HG03432 (cell line): Measurements from ENCODE around the gene MYOT.

ENCODE experiments used
- ATAC-seq: cut with Tn5 transposase; IDR thresholded peaks from one replicate; pipeline ENCODE4 v1.9.1; 2021; ENCODE audit warnings: mild to moderate bottlenecking, moderate library complexity; ENCODE audit not compliant: unreplicated experiment

Gene MYOT

GRCh38 chr5:137899493-137899892 lies 31.8 kb downstream of the MYOT start:
- no peak for ATAC-seq

DNA sequence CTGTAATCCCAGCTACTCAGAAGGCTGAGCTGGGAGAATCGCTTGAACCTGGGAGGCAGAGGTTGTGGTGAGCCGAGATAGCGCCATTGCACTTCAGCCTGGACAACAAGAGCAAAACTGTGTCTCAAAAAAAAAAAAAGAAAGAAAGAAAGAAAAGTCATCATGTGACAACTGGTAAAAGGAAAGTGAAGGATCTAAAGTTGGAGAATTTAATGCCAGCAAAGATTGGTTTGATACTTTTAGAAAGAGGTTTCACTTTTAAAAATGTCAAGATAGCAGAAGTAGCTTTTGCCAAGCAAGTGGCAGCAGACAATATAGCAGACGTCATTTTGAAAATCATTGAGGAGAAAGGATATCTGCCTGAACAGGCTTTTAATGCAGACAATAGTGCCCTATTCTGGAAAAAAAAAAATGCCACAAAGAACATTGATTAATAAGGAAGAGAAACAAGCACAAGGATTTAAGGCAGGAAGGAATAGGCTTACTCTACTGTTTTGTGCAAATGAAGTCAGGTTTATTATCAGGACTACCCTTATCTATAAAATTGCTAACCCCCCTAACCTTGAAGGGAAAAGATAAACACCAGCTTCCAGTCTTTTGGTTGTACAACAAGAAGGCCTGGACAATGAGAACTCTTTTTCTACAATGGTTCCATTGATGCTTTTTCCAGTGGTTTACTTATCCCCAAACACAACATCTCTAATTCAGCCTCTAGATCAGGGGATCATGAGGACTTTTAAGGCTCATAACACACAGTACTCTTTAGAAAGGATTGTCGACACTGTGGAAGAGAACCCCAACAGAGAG lies 33.6 kb downstream of the MYOT start:
- ATAC-seq: no peak

GRCh38 chr5:137902408-137903133 lies 34.9 kb downstream of the MYOT start:
- ATAC-seq: no peak

DNA sequence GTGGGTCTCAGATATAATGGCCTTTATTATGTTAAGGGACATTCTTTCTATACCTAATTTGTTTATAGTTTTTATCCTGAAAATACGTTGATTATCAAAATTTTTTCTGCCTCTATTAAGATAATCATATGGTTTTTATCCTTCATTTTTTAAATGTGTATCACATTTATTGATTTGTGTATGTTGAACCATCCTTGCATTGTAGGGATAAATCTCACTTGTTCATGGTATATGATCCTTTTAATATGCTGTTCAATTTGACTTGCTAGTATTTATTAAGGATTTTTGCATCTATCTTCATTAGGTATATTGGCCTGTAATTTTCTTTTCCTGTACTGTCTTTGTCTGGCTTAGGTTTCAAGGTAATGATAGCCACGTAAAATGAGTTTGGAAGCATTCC lies 47.1 kb downstream of the MYOT start:
- ATAC-seq: no peak

GRCh38 chr5:137916923-137917322 lies 49.3 kb downstream of the MYOT start:
- ATAC-seq: no peak

DNA sequence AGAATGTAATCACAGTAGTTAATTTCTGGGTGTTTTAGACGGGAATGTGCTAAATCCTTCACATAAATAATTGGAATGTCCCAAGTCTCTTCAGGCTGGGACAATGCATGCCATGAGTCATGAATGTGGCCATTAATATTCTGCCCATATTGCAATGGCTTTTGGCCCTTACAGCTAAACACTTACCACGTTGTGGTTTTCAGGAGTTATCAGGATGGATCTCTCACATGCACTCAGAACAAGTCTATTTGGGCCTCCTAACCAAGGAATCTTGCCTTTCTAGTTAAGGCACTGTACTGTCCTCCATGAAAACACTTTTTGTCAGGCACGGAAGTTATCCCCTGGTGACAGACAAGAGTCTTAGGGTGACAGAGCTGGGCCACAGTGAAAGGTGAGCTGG lies 54.3 kb downstream of the MYOT start:
- ATAC-seq: no peak

- no peak for ATAC-seq
These were observed 56.2 kb downstream of the MYOT start for GRCh38 chr5:137923856-137924255.

- no peak for ATAC-seq
These were observed 65.1 kb downstream of the MYOT start for GRCh38 chr5:137932800-137933199.

GRCh38 chr5:137933491-137933911 lies 65.8 kb downstream of the MYOT start:
- no peak for ATAC-seq

DNA sequence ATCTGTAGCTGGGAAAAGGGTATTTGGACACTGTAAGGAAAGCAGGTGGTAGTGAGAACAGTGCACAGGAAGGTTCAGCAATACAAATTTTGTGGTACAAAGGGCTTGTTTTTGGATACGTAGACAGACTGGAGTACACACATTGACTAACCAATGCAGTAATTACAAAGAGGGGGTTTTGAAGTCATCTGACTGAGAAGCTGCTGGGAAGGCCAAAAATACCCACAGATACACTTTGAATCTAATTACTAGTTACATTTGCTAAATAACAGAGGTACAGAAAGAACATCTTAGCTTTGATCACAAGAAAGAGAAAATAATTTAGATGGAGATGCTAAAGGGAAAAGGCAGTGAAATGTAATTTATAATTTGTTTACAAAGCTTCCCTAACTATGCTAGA lies 67.5 kb downstream of the MYOT start:
- peak; percentile 42 for ATAC-seq

DNA sequence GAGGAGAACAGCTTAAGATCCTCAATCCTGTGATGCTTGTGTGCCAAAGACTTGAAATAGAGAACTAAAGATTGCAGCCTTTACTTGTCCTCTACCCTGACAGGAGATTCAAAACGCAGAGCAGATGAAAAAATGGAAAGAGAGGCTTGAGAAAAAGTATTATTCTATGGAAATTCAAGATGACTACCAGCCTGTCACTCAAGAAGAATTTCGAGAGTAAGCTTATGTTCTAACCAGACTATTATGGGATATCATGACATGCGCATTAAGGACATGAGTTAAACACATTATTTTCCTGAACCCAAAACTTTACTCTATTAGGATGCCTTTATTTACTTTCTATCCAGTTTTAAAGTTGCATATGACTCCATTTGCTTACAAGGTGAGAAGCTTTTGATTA lies 68.0 kb downstream of the MYOT start:
- ATAC-seq: no peak
